Neutrophil (primary cell): Measurements from ENCODE around the gene MPV17L.
"Not testable (repeated sequence)": the region's sequence is repeated elsewhere in the genome, so short reads cannot be mapped to it uniquely, and the experiment has no call there.

Experiments
- H3K27ac ChIP-seq: fragments of 200-600 bp; sonication (generic); 2 replicates; pipeline ENCODE4 v1.5.1; 2016; ENCODE audit warnings: mild to moderate bottlenecking, moderate library complexity
- H3K27me3 ChIP-seq: fragments of 200-600 bp; sonication (generic); 2 replicates; pipeline ENCODE4 v1.6.0; 2016; ENCODE audit warnings: mild to moderate bottlenecking
- H3K36me3 ChIP-seq: fragments of 200-600 bp; sonication (generic); 2 replicates; pipeline ENCODE4 v1.5.1; 2017
- H3K4me1 ChIP-seq, 2 experiments: fragments of 200-600 bp in 1 of 2; sonication (generic) in 1 of 2; 1 replicate in 1 of 2; 2 replicates in 1 of 2; pipeline versions ENCODE4 v1.5.1 to v1.6.1; 2013 to 2016; ENCODE audit warnings: low read depth in 1 of 2, low read length in 1 of 2, mild to moderate bottlenecking in 1 of 2, moderate library complexity in 1 of 2; ENCODE audit not compliant: control insufficient read depth in 1 of 2, insufficient read depth in 1 of 2
- H3K4me3 ChIP-seq, 2 experiments: fragments of 200-600 bp in 1 of 2; sonication (generic) in 1 of 2; 1 replicate in 1 of 2; 2 replicates in 1 of 2; pipeline ENCODE4 v1.5.1; 2013 to 2016; ENCODE audit warnings: low read depth in 1 of 2, low read length in 1 of 2, mild to moderate bottlenecking in 1 of 2, moderate library complexity in 1 of 2
- H3K9me3 ChIP-seq: fragments of 200-600 bp; sonication (generic); 2 replicates; pipeline ENCODE4 v1.5.1; 2016
- TF ChIP-seq, protein P1 (sequence below): fragments of 200-600 bp; sonication (generic); IDR thresholded peaks from 2 replicates; pipeline ENCODE4 v1.5.1; 2016; ENCODE audit warnings: antibody characterized with exemption

Gene MPV17L

DNA sequence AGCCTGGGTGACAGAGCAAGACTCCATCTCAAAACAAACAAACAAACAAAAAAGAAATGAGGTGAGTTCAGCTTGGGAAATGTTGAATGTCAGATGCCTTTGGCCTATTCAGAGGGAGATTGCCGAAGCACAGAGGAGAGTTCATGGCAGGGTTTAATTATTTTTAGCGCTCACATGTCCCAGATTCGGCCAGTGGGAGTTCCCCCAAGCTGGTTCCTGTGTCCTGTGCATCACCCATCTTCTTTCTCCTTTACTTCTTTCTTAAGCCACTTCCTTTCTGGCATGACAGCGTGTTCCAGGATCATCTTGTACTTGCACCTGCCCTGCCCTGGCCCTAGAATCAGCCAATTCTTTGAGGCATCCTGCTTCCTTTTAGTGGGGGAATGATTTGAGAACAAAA, 9.2 kb downstream of the MPV17L start:
- Histone ChIP-seq H3K4me1 (peaks cover 0 to 4% of the 10 kb centered on the region in 2 experiments), H3K27ac (no peak overlapping the region), H3K27me3 (no peaks in the 10 kb centered on the region), H3K4me3 (no peak overlapping the region), H3K36me3 (no peaks in the 10 kb centered on the region), H3K9me3 (no peaks in the 10 kb centered on the region)
- TF ChIP-seq, protein P1, sequence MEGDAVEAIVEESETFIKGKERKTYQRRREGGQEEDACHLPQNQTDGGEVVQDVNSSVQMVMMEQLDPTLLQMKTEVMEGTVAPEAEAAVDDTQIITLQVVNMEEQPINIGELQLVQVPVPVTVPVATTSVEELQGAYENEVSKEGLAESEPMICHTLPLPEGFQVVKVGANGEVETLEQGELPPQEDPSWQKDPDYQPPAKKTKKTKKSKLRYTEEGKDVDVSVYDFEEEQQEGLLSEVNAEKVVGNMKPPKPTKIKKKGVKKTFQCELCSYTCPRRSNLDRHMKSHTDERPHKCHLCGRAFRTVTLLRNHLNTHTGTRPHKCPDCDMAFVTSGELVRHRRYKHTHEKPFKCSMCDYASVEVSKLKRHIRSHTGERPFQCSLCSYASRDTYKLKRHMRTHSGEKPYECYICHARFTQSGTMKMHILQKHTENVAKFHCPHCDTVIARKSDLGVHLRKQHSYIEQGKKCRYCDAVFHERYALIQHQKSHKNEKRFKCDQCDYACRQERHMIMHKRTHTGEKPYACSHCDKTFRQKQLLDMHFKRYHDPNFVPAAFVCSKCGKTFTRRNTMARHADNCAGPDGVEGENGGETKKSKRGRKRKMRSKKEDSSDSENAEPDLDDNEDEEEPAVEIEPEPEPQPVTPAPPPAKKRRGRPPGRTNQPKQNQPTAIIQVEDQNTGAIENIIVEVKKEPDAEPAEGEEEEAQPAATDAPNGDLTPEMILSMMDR: no peak

DNA sequence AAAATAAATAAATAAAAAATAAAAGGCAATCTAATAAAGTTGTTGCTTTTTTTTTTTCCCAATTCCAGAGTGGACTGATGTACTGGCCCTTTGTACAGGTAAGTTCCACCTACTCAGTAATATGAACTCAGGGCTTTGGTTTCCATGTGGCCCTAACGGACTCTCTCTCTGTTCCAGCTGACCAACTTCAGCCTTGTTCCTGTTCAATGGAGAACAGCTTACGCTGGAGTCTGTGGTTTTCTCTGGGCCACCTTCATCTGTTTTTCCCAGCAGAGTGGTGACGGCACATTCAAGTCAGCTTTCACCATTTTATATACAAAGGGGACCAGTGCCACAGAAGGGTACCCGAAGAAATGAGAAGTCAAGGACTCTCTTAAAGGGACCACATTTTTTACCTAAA, 12.2 kb downstream of the MPV17L start:
- not testable (repeated sequence) for H3K9me3 ChIP-seq, H3K27ac ChIP-seq, H3K27me3 ChIP-seq, H3K4me1 ChIP-seq, H3K36me3 ChIP-seq, H3K4me3 ChIP-seq

DNA sequence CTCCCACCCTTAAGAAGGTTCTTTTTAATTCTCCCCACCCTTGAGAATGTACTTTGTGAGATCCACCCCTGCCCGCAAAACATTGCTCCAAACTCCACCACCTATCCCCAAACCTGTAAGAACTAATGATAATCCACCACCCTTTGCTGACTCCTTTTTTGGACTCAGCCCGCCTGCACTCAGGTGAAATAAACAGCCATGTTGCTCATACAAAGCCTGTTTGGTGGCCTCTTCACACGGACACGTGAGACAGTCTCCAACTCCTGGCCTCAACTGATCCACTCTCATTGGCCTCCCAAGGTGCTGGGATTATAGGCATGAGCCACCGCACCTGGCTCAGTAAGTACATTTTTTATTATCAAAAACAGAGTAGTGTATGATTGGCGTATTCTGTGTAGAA, 13.9 kb downstream of the MPV17L start:
- not testable (repeated sequence) for H3K4me1 ChIP-seq, H3K27ac ChIP-seq, H3K27me3 ChIP-seq, H3K36me3 ChIP-seq, H3K4me3 ChIP-seq, H3K9me3 ChIP-seq

DNA sequence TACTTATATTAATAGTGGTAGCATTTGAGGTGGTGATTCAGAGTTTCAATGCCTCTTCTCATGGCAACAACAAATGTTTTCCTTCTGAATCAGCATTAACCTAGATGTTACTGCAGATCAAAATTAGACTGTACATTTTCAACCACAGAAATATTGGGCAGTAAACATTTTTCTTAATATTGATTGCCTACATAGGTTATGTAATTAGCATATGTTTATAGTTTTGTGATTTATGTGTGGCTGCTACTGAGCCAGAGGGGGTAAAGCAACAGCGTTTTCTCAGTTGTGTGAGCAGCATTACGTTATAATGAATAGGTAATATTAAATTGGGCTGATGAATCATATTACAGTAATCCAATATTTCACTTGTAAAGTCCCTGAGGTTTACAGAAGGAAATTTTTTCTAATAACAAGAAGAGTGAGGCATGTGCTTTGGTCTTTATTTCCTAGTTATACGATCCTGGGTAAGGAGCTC, 20.0 kb downstream of the MPV17L start:
- TF ChIP-seq, protein P1: no peak
- Histone ChIP-seq H3K9me3 (no peaks in the 10 kb centered on the region), H3K27ac (no peak overlapping the region)

DNA sequence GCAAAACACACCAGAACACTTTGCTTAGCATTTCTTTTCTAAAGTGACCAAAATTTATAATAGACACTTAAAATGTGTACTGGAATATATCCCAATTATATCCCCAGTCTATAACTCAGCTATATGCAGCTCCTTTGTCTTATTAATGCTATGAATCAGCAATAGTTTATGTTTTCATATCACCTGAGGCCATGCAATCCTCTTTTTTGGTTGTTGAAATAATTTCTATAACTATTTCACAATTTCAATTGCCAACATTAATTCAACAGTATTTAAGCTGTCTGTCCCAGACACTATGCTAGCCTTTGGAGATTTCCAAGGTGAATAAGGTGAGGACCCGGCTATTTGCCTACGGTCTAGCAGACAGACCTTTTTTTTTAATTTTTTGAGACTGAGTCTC, 21.6 kb downstream of the MPV17L start:
- no peaks in the 10 kb centered on the region for H3K4me1 ChIP-seq
- H3K27ac ChIP-seq: no peak overlapping the region
- H3K27me3 ChIP-seq: no peaks in the 10 kb centered on the region
- no peak overlapping the region for H3K4me3 ChIP-seq
- TF ChIP-seq, protein P1: no peak
- no peaks in the 10 kb centered on the region for H3K9me3 ChIP-seq
- no peaks in the 10 kb centered on the region for H3K36me3 ChIP-seq

More for the DNA sequence above, 20.0 kb downstream of the MPV17L start:
- Histone ChIP-seq H3K4me1 (no peaks in the 10 kb centered on the region), H3K36me3 (no peaks in the 10 kb centered on the region), H3K27me3 (no peaks in the 10 kb centered on the region), H3K4me3 (no peak overlapping the region)

DNA sequence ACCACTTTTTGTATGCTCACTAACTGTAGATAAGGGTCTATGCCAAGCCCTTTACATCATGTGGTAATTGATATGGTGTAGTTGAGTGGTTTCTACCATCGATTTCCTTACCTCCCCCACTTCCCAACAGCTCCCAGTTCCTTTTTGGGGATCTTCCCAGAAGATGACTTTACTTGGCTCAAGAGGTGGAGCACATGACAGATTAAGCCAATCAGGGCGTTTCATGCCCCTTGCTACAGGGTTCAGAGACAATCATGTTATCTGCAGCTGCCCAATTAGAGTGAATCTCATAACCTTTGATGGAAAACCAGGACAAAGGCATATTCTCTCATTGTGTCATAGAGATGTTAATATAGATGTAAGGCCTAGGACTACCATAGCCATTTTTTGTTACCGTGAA, 22.7 kb downstream of the MPV17L start:
- H3K4me3 ChIP-seq: no peak overlapping the region
- no peaks in the 10 kb centered on the region for H3K36me3 ChIP-seq
- no peaks in the 10 kb centered on the region for H3K4me1 ChIP-seq
- TF ChIP-seq, protein P1: no peak
- H3K9me3 ChIP-seq: no peaks in the 10 kb centered on the region
- no peak overlapping the region for H3K27ac ChIP-seq
- no peaks in the 10 kb centered on the region for H3K27me3 ChIP-seq

DNA sequence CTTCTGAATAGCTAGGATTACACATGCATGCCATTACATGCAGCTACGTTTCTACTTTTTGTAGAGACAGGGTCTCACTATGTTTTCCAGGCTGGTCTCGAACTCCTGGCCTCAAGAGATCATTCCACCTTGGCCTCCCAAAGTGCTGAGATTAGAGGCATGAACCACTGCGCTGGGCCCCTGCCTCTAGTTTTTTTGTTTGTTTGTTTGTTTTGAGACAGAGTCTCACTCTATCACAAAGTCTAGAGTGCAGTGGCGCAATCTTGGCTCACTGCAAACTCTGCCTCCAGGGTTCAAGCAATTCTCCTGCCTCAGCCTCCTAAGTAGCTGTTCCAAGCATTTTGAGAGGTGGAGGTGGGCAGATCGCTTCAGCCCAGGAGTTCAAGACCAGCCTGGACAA, 26.1 kb downstream of the MPV17L start:
- H3K4me3 ChIP-seq, H3K9me3 ChIP-seq, H3K4me1 ChIP-seq, H3K27ac ChIP-seq, H3K36me3 ChIP-seq: not testable (repeated sequence)
- H3K27me3 ChIP-seq: peaks cover 12% of the 10 kb centered on the region
